Endothelial cell of umbilical vein (primary cell): Measurements from ENCODE around the gene AFDN. TPM values are rescaled to one million over a fixed set of nuclear protein-coding genes. Genes with fewer than 3 reads are reported as not detected.

ENCODE experiments used
- BruUV-seq: library from RNA; stranded (reverse); fragments of 400-500 nt; replicated peaks from 2 replicates; lab custom pipeline; 2021; lab: Mats Ljungman, UMichigan
- CTCF ChIA-PET: fragments of 300-600, 350-600 bp; sonication (Branson Sonifier 250); formaldehyde crosslinking; loops from one replicate; lab custom pipeline; 2021; ENCODE audit warnings: antibody characterized with exemption, inconsistent platforms; lab: Charles Lee
- POLR2A ChIA-PET: fragments of 300-600, 350-600 bp; sonication (Branson Sonifier 250); formaldehyde crosslinking; loops from one replicate; lab custom pipeline; 2021; ENCODE audit warnings: antibody characterized with exemption, inconsistent platforms; lab: Charles Lee
- DNase-seq: peaks from one replicate; pipeline ENCODE4 v3.0.0-alpha.2; 2011; ENCODE audit warnings: low read depth, low spot score
- FAIRE-seq: peaks from 2 replicates; lab custom pipeline; 2011; peaks lifted over from hg19 to GRCh38; lab: Jason Lieb, UNC
- H2AFZ ChIP-seq: 2 replicates; pipeline ENCODE4 v1.6.0; 2012; ENCODE audit warnings: low read depth, low read length, control low read depth, inconsistent platforms
- H3K27ac ChIP-seq: 2 replicates; pipeline ENCODE4 v1.5.1; 2011; ENCODE audit warnings: low read depth, mild to moderate bottlenecking, control low read depth, low read length, moderate library complexity; ENCODE audit not compliant: insufficient read depth
- H3K27me3 ChIP-seq, 2 experiments: 2 replicates each; pipeline versions ENCODE4 v1.6.0 to v1.6.1; 2011; ENCODE audit warnings: low read length in 2 of 2, mixed read lengths in 1 of 2; ENCODE audit not compliant: control insufficient read depth in 2 of 2, insufficient read depth in 2 of 2
- H3K36me3 ChIP-seq, 2 experiments: 2 replicates in 1 of 2; 3 replicates in 1 of 2; pipeline ENCODE4 v1.5.1; 2011; ENCODE audit warnings: low read length in 2 of 2, mild to moderate bottlenecking in 1 of 2, moderate library complexity in 1 of 2; ENCODE audit not compliant: control insufficient read depth in 2 of 2, insufficient read depth in 2 of 2; ENCODE audit errors: extremely low read depth in 1 of 2
- H3K4me1 ChIP-seq: 3 replicates; pipeline ENCODE4 v1.5.1; 2011; ENCODE audit warnings: mild to moderate bottlenecking, low read length; ENCODE audit not compliant: control insufficient read depth, insufficient read depth; ENCODE audit errors: extremely low read depth
- H3K4me2 ChIP-seq: 2 replicates; pipeline ENCODE4 v1.6.1; 2011; ENCODE audit warnings: low read length, control low read depth, mixed read lengths; ENCODE audit not compliant: insufficient read depth
- H3K4me3 ChIP-seq, 3 experiments: fragments of 200-600 bp in 1 of 3; sonication (generic), shearing (Covaris generic) in 1 of 3; replicated peaks in 1 of 3; 2 replicates each; pipeline ENCODE4 v1.5.1; 2011 to 2016; ENCODE audit warnings: control low read depth in 3 of 3, low read length in 3 of 3, mild to moderate bottlenecking in 2 of 3, inconsistent platforms in 1 of 3, low read depth in 1 of 3, moderate library complexity in 1 of 3; ENCODE audit not compliant: insufficient read depth in 1 of 3
- H3K79me2 ChIP-seq: 2 replicates; pipeline ENCODE4 v1.6.0; 2012; ENCODE audit warnings: low read length, inconsistent platforms; ENCODE audit not compliant: control insufficient read depth, insufficient read depth
- H3K9ac ChIP-seq: replicated peaks from 2 replicates; pipeline ENCODE3; 2011; ENCODE audit warnings: low read length, control low read depth; ENCODE audit not compliant: insufficient read depth; ENCODE audit errors: extremely low read depth
- H3K9me1 ChIP-seq: replicated peaks from 3 replicates; pipeline ENCODE4 v1.6.0; 2011; ENCODE audit warnings: mild to moderate bottlenecking, low read length; ENCODE audit not compliant: control insufficient read depth, insufficient read depth; ENCODE audit errors: extremely low read depth
- H3K9me3 ChIP-seq: replicated peaks from 2 replicates; pipeline ENCODE4 v1.5.1; 2012; ENCODE audit warnings: low read length, inconsistent platforms; ENCODE audit not compliant: control insufficient read depth, insufficient read depth
- H4K20me1 ChIP-seq: replicated peaks from 2 replicates; pipeline ENCODE3; 2011; ENCODE audit warnings: mild to moderate bottlenecking, low read length; ENCODE audit not compliant: control insufficient read depth, insufficient read depth; ENCODE audit errors: extremely low read depth
- EZH2 ChIP-seq: IDR thresholded peaks from 2 replicates; pipeline ENCODE4 v1.6.1; 2012; ENCODE audit warnings: borderline replicate concordance, low read depth, mild to moderate bottlenecking, moderate library complexity, low read length, inconsistent platforms; ENCODE audit not compliant: severe bottlenecking
- FOS ChIP-seq: IDR thresholded peaks from 2 replicates; pipeline ENCODE4 v1.6.1; 2011; ENCODE audit warnings: mild to moderate bottlenecking, low read length, moderate library complexity, borderline replicate concordance; ENCODE audit not compliant: insufficient read depth
- GATA2 ChIP-seq: IDR thresholded peaks from 2 replicates; pipeline ENCODE4 v1.7.0; 2011; ENCODE audit warnings: low read depth, mild to moderate bottlenecking, moderate library complexity, mixed read lengths, low read length; ENCODE audit not compliant: insufficient read length, insufficient read depth
- JUN ChIP-seq: IDR thresholded peaks from 2 replicates; pipeline ENCODE4 v1.6.1; 2011; ENCODE audit warnings: borderline replicate concordance, low read depth; ENCODE audit not compliant: insufficient read length, insufficient read depth
- MAX ChIP-seq: IDR thresholded peaks from 2 replicates; pipeline ENCODE4 v1.6.1; 2011; ENCODE audit not compliant: insufficient read depth, insufficient read length
- MYC ChIP-seq: IDR thresholded peaks from one replicate; pipeline ENCODE4 v1.6.1; 2011; ENCODE audit warnings: mild to moderate bottlenecking, low read depth, low read length
- POLR2A ChIP-seq: IDR thresholded peaks from 2 replicates; pipeline ENCODE4 v1.6.1; 2012; ENCODE audit warnings: low read depth, mild to moderate bottlenecking, control low read depth, low read length
- dilution Hi-C: fragments of 300-500 bp; cut with MboI; formaldehyde crosslinking; loops from one replicate; pipeline ENCODE4 v1.15.0; 2019; ENCODE audit warnings: low sequenced_read_pairs; ENCODE audit not compliant: extremely low pct_ligation_motif_present
- intact Hi-C: fragments of 100-400 bp; cut with micrococcal nuclease; formaldehyde crosslinking; loops from one replicate; pipeline ENCODE4 v1.10.0; 2022
- polyA plus RNA-seq, 4 experiments: library from polyadenylated mRNA; depleted of rRNA in 3 of 4; stranded (reverse) in 3 of 4; unstranded in 1 of 4; fragments of >200 nt; gene quantifications; 2 replicates each; pipeline versions ENCODE4 v1.2.1 to v1.2.3, GENCODE V29; 2011 to 2012; ENCODE audit warnings: missing spikeins in 1 of 4
- total RNA-seq: library from RNA; stranded (reverse); gene quantifications from 2 replicates; pipeline ENCODE4 v1.2.3, GENCODE V29; 2021

AFDN gene
- total and polyA plus RNA-seq, 2 donors (not counting 3 experiments of a cell fraction or from before 2014, with no cell fraction given), result 31.0 to 134 TPM

DNA sequence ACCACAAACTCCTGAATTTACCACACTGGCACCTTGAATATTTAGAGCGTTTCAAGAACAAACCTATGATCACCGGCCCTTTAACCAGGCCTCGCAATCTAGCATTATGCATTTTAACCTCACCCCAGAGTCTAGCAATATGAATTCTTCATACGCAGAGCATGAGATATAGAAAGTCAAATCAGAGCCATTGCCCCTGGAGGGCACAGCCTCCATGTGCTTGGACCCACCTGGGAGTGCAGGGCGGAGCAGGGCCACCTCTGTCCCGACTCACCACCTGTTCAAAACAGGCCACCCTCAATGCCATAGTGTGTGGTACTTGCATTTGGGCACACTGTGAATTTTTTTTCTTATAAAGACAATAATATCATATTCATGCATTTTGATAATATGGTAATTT lies 19.5 kb upstream of the AFDN start:
- Histone ChIP-seq H3K79me2 (no peaks in the 10 kb centered on the region), H3K9me3 (no peaks in the 10 kb centered on the region), H2AFZ (no peak overlapping the region), H3K9me1 (no peaks in the 10 kb centered on the region), H3K4me3 (no peak overlapping the region), H3K27ac (no peak overlapping the region), H3K36me3 (no peaks in the 10 kb centered on the region), H4K20me1 (no peaks in the 10 kb centered on the region), H3K27me3 (peaks cover 0 to 1% of the 10 kb centered on the region in 2 experiments), H3K4me1 (no peaks in the 10 kb centered on the region), H3K9ac (no peak overlapping the region), H3K4me2 (no peak overlapping the region)
- TF ChIP-seq GATA2 (no peak), MYC (no peak), POLR2A (no peak), JUN (no peak), FOS (no peak), EZH2 (no peak)
- ChIA-PET POLR2A (no interaction called here), CTCF (no interaction called here)
- DNase-seq, result no peak
- intact Hi-C loops, result no loop called here
- BruUV-seq, result no TSS peak
- no peak for FAIRE-seq
- dilution Hi-C loops, result no loop called here

GRCh38 chr6:167807756-167808155 lies 19.0 kb upstream of the AFDN start:
- Histone ChIP-seq H3K27ac (no peak overlapping the region), H2AFZ (no peak overlapping the region), H3K36me3 (no peaks in the 10 kb centered on the region), H3K9me3 (no peaks in the 10 kb centered on the region), H4K20me1 (no peaks in the 10 kb centered on the region), H3K4me1 (no peaks in the 10 kb centered on the region), H3K79me2 (no peaks in the 10 kb centered on the region), H3K9ac (no peak overlapping the region), H3K4me2 (no peak overlapping the region), H3K4me3 (no peak overlapping the region), H3K9me1 (no peaks in the 10 kb centered on the region), H3K27me3 (peaks cover 0 to 1% of the 10 kb centered on the region in 2 experiments)
- ChIA-PET CTCF (no interaction called here), POLR2A (no interaction called here)
- TF ChIP-seq MAX, result no peak
- FAIRE-seq, result no peak
- no TSS peak for BruUV-seq
- intact Hi-C loops, result no loop called here
- dilution Hi-C loops, result no loop called here
- DNase-seq, result no peak
